Erythroblast (primary cell): ENCODE data around the gene SLC22A13.

Source experiments
- GATA1 ChIP-seq: IDR thresholded peaks from 2 replicates; pipeline ENCODE4 v1.6.1; 2011; ENCODE audit warnings: low read depth, mild to moderate bottlenecking, control low read depth, low read length, moderate library complexity
- POLR2A ChIP-seq: IDR thresholded peaks from 2 replicates; pipeline ENCODE4 v1.6.1; 2011; ENCODE audit warnings: mild to moderate bottlenecking, low read length

DNA sequence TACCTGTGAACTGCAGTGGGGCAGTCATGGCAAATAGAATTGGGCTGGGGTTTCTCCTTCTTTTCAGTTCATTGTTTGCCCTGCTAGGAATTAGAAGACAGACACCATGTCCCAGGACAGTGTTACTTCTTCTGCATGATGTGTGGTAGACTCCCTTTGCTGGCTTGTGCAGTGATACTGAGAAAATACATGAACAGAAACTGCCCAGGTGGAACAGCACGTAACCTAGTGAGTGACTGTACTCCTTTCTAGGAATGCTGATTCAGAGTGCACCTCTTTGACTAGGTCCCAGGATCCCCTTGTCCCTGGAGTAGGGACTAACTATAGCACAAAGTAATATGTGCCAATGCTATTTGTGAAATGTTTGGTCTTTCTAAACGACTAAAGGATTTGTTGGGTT, 10.7 kb upstream of the SLC22A13 start:
- TF ChIP-seq POLR2A (no peak), GATA1 (no peak)
